Activated T-cell treated with anti-CD3 and anti-CD28 coated beads, Interleukin-2, amount 50 U/mL, for 24 hours (primary cell): ENCODE results near the gene NTM.

ENCODE experiments used
- DNase-seq: peaks from one replicate; pipeline ENCODE4 v3.0.0-alpha.2; 2020
- H3K27ac Mint-ChIP-seq: 2 replicates; pipeline ENCODE4 v1.8.0; 2020; ENCODE audit warnings: mild to moderate bottlenecking, mixed read lengths
- H3K27me3 Mint-ChIP-seq: 2 replicates; pipeline ENCODE4 v1.8.0; 2020; ENCODE audit warnings: mixed read lengths
- H3K36me3 Mint-ChIP-seq: 2 replicates; pipeline ENCODE4 v1.8.0; 2020; ENCODE audit warnings: low read depth, mixed read lengths
- H3K4me1 Mint-ChIP-seq: 2 replicates; pipeline ENCODE4 v1.8.0; 2020; ENCODE audit warnings: low read depth, mixed read lengths
- H3K4me3 Mint-ChIP-seq: 2 replicates; pipeline ENCODE4 v1.8.0; 2020; ENCODE audit warnings: mild to moderate bottlenecking, moderate library complexity, mixed read lengths
- H3K9me3 Mint-ChIP-seq: 2 replicates; pipeline ENCODE4 v1.8.0; 2020; ENCODE audit warnings: mixed read lengths

The NTM gene

GRCh38 chr11:131934006-131934405, 563.6 kb downstream of the NTM start:
- no peaks in the 10 kb centered on the region for H3K36me3 Mint-ChIP-seq
- H3K9me3 Mint-ChIP-seq: peaks cover 3% of the 10 kb centered on the region
- no peak overlapping the region for H3K27ac Mint-ChIP-seq
- no peak overlapping the region for H3K4me3 Mint-ChIP-seq
- DNase-seq: no peak
- H3K27me3 Mint-ChIP-seq: no peaks in the 10 kb centered on the region
- H3K4me1 Mint-ChIP-seq: no peaks in the 10 kb centered on the region

- no peak for DNase-seq
- H3K27ac Mint-ChIP-seq: no peak overlapping the region
- H3K4me3 Mint-ChIP-seq: no peak overlapping the region
- H3K27me3 Mint-ChIP-seq: no peaks in the 10 kb centered on the region
- H3K4me1 Mint-ChIP-seq: no peaks in the 10 kb centered on the region
- no peaks in the 10 kb centered on the region for H3K36me3 Mint-ChIP-seq
- no peaks in the 10 kb centered on the region for H3K9me3 Mint-ChIP-seq
Measured at GRCh38 chr11:131938351-131938751, 567.9 kb downstream of the NTM start.

GRCh38 chr11:131940126-131940525, 569.7 kb downstream of the NTM start:
- Mint-ChIP-seq H3K27me3 (no peaks in the 10 kb centered on the region), H3K9me3 (no peaks in the 10 kb centered on the region), H3K4me3 (no peak overlapping the region), H3K4me1 (no peaks in the 10 kb centered on the region), H3K27ac (no peak overlapping the region), H3K36me3 (no peaks in the 10 kb centered on the region)
- no peak for DNase-seq

GRCh38 chr11:131942878-131943277, 572.5 kb downstream of the NTM start:
- Mint-ChIP-seq H3K4me1 (no peaks in the 10 kb centered on the region), H3K36me3 (no peaks in the 10 kb centered on the region), H3K27ac (no peak overlapping the region), H3K9me3 (no peaks in the 10 kb centered on the region), H3K27me3 (no peaks in the 10 kb centered on the region), H3K4me3 (no peak overlapping the region)
- no peak for DNase-seq

GRCh38 chr11:131943295-131943694, 572.9 kb downstream of the NTM start:
- H3K4me1 Mint-ChIP-seq: no peaks in the 10 kb centered on the region
- no peak overlapping the region for H3K4me3 Mint-ChIP-seq
- no peak for DNase-seq
- no peaks in the 10 kb centered on the region for H3K36me3 Mint-ChIP-seq
- H3K27me3 Mint-ChIP-seq: no peaks in the 10 kb centered on the region
- H3K27ac Mint-ChIP-seq: no peak overlapping the region
- H3K9me3 Mint-ChIP-seq: no peaks in the 10 kb centered on the region

- no peak overlapping the region for H3K27ac Mint-ChIP-seq
- H3K4me3 Mint-ChIP-seq: no peak overlapping the region
- no peak for DNase-seq
- no peaks in the 10 kb centered on the region for H3K9me3 Mint-ChIP-seq
- no peaks in the 10 kb centered on the region for H3K36me3 Mint-ChIP-seq
- no peaks in the 10 kb centered on the region for H3K27me3 Mint-ChIP-seq
- no peaks in the 10 kb centered on the region for H3K4me1 Mint-ChIP-seq
Measured at GRCh38 chr11:131944736-131945135, 574.3 kb downstream of the NTM start.

- DNase-seq: no peak
- Mint-ChIP-seq H3K9me3 (no peaks in the 10 kb centered on the region), H3K27ac (no peak overlapping the region)
Measured at GRCh38 chr11:131945706-131946105, 575.3 kb downstream of the NTM start.

GRCh38 chr11:131947511-131947910, 577.1 kb downstream of the NTM start:
- Mint-ChIP-seq H3K9me3 (peaks cover 4% of the 10 kb centered on the region), H3K27ac (no peak overlapping the region), H3K27me3 (no peaks in the 10 kb centered on the region), H3K36me3 (no peaks in the 10 kb centered on the region), H3K4me1 (no peaks in the 10 kb centered on the region), H3K4me3 (no peak overlapping the region)
- no peak for DNase-seq

More at GRCh38 chr11:131945706-131946105, 575.3 kb downstream of the NTM start:
- no peak overlapping the region for H3K4me3 Mint-ChIP-seq
- H3K36me3 Mint-ChIP-seq: no peaks in the 10 kb centered on the region
- no peaks in the 10 kb centered on the region for H3K27me3 Mint-ChIP-seq
- H3K4me1 Mint-ChIP-seq: no peaks in the 10 kb centered on the region

- DNase-seq: no peak
- H3K9me3 Mint-ChIP-seq: peaks cover 4% of the 10 kb centered on the region
- H3K4me1 Mint-ChIP-seq: no peaks in the 10 kb centered on the region
- H3K4me3 Mint-ChIP-seq: no peak overlapping the region
- H3K27me3 Mint-ChIP-seq: no peaks in the 10 kb centered on the region
- no peaks in the 10 kb centered on the region for H3K36me3 Mint-ChIP-seq
- H3K27ac Mint-ChIP-seq: no peak overlapping the region
Measured at GRCh38 chr11:131951121-131951520, 580.7 kb downstream of the NTM start.

GRCh38 chr11:131954146-131954545, 583.7 kb downstream of the NTM start:
- no peak overlapping the region for H3K4me3 Mint-ChIP-seq
- H3K27me3 Mint-ChIP-seq: no peaks in the 10 kb centered on the region
- H3K36me3 Mint-ChIP-seq: no peaks in the 10 kb centered on the region
- no peak overlapping the region for H3K27ac Mint-ChIP-seq
- peaks cover 4% of the 10 kb centered on the region for H3K9me3 Mint-ChIP-seq
- DNase-seq: no peak
- H3K4me1 Mint-ChIP-seq: no peaks in the 10 kb centered on the region

GRCh38 chr11:131955904-131956303, 585.5 kb downstream of the NTM start:
- Mint-ChIP-seq H3K36me3 (no peaks in the 10 kb centered on the region), H3K9me3 (peaks cover 4% of the 10 kb centered on the region), H3K27me3 (no peaks in the 10 kb centered on the region), H3K4me1 (no peaks in the 10 kb centered on the region), H3K27ac (no peak overlapping the region), H3K4me3 (no peak overlapping the region)
- no peak for DNase-seq

- DNase-seq: no peak
- no peak overlapping the region for H3K4me3 Mint-ChIP-seq
- H3K9me3 Mint-ChIP-seq: no peaks in the 10 kb centered on the region
- H3K4me1 Mint-ChIP-seq: no peaks in the 10 kb centered on the region
- no peaks in the 10 kb centered on the region for H3K36me3 Mint-ChIP-seq
- no peaks in the 10 kb centered on the region for H3K27me3 Mint-ChIP-seq
- no peak overlapping the region for H3K27ac Mint-ChIP-seq
Measured at GRCh38 chr11:131957201-131957600, 586.8 kb downstream of the NTM start.

GRCh38 chr11:131957875-131958274, 587.5 kb downstream of the NTM start:
- DNase-seq: no peak
- H3K4me3 Mint-ChIP-seq: no peak overlapping the region
- H3K27me3 Mint-ChIP-seq: no peaks in the 10 kb centered on the region
- H3K9me3 Mint-ChIP-seq: no peaks in the 10 kb centered on the region
- H3K36me3 Mint-ChIP-seq: no peaks in the 10 kb centered on the region
- H3K27ac Mint-ChIP-seq: no peak overlapping the region
- H3K4me1 Mint-ChIP-seq: no peaks in the 10 kb centered on the region

GRCh38 chr11:131962818-131963217, 592.4 kb downstream of the NTM start:
- H3K9me3 Mint-ChIP-seq: no peaks in the 10 kb centered on the region
- no peaks in the 10 kb centered on the region for H3K36me3 Mint-ChIP-seq
- no peaks in the 10 kb centered on the region for H3K27me3 Mint-ChIP-seq
- no peak overlapping the region for H3K4me3 Mint-ChIP-seq
- H3K4me1 Mint-ChIP-seq: no peaks in the 10 kb centered on the region
- DNase-seq: no peak
- no peak overlapping the region for H3K27ac Mint-ChIP-seq

GRCh38 chr11:131964698-131965483, 594.5 kb downstream of the NTM start:
- no peak overlapping the region for H3K27ac Mint-ChIP-seq
- no peaks in the 10 kb centered on the region for H3K9me3 Mint-ChIP-seq
- no peak for DNase-seq
- no peaks in the 10 kb centered on the region for H3K27me3 Mint-ChIP-seq
- no peak overlapping the region for H3K4me3 Mint-ChIP-seq
- no peaks in the 10 kb centered on the region for H3K4me1 Mint-ChIP-seq
- H3K36me3 Mint-ChIP-seq: no peaks in the 10 kb centered on the region

GRCh38 chr11:131965504-131965903, 595.1 kb downstream of the NTM start:
- H3K27me3 Mint-ChIP-seq: no peaks in the 10 kb centered on the region
- no peaks in the 10 kb centered on the region for H3K36me3 Mint-ChIP-seq
- no peaks in the 10 kb centered on the region for H3K9me3 Mint-ChIP-seq
- no peak overlapping the region for H3K4me3 Mint-ChIP-seq
- no peak overlapping the region for H3K27ac Mint-ChIP-seq
- H3K4me1 Mint-ChIP-seq: no peaks in the 10 kb centered on the region
- no peak for DNase-seq
